ENCODE measurements around the gene OTX1.
A peak's percentile ranks its signal among the peaks of the same experiment; 100 is the strongest.

OTX1 gene

GRCh38 chr2:63035169-63035568, 15.5 kb upstream of the OTX1 start:
- Mint-ChIP-seq H3K27ac (no peak overlapping the region), H3K36me3 (ENCODE audit: low read depth) (no peaks in the 10 kb centered on the region), H3K27me3 (no peaks in the 10 kb centered on the region), H3K9me3 (no peaks in the 10 kb centered on the region), H3K4me1 (no peaks in the 10 kb centered on the region), H3K4me3 (no peak overlapping the region)
- ATAC-seq (no peak), DNase-seq (no peak)

- Mint-ChIP-seq H3K4me1 (no peaks in the 10 kb centered on the region), H3K27me3 (no peaks in the 10 kb centered on the region), H3K27ac (no peak overlapping the region), H3K36me3 (ENCODE audit: low read depth) (peaks cover 2% of the 10 kb centered on the region), H3K4me3 (no peak overlapping the region), H3K9me3 (no peaks in the 10 kb centered on the region)
- no peak for DNase-seq
- no peak for ATAC-seq
These were observed 15.0 kb upstream of the OTX1 start for GRCh38 chr2:63035660-63036059.

- DNase-seq (no peak), ATAC-seq (no peak)
- H3K9me3 Mint-ChIP-seq: no peaks in the 10 kb centered on the region
- H3K27ac Mint-ChIP-seq: no peak overlapping the region
- no peak overlapping the region for H3K4me3 Mint-ChIP-seq
- H3K36me3 Mint-ChIP-seq (ENCODE audit: low read depth): peaks cover 2% of the 10 kb centered on the region
- no peaks in the 10 kb centered on the region for H3K27me3 Mint-ChIP-seq
- no peaks in the 10 kb centered on the region for H3K4me1 Mint-ChIP-seq
These were observed 12.6 kb upstream of the OTX1 start for GRCh38 chr2:63038034-63038433.

- DNase-seq (no peak), ATAC-seq (no peak)
- Mint-ChIP-seq H3K9me3 (no peaks in the 10 kb centered on the region), H3K4me1 (no peaks in the 10 kb centered on the region), H3K27ac (no peak overlapping the region), H3K27me3 (peaks cover 14% of the 10 kb centered on the region), H3K4me3 (no peak overlapping the region), H3K36me3 (ENCODE audit: low read depth) (peaks cover 4% of the 10 kb centered on the region)
These were observed 10.0 kb upstream of the OTX1 start for GRCh38 chr2:63040586-63040985.

GRCh38 chr2:63041592-63041991, 9.0 kb upstream of the OTX1 start:
- H3K9me3 Mint-ChIP-seq: no peaks in the 10 kb centered on the region
- H3K36me3 Mint-ChIP-seq (ENCODE audit: low read depth): peaks cover 11% of the 10 kb centered on the region
- ATAC-seq: no peak
- peaks cover 24% of the 10 kb centered on the region for H3K27me3 Mint-ChIP-seq
- DNase-seq: no peak
- no peak overlapping the region for H3K4me3 Mint-ChIP-seq
- H3K27ac Mint-ChIP-seq: no peak overlapping the region
- peaks cover under 1% of the 10 kb centered on the region for H3K4me1 Mint-ChIP-seq

- H3K36me3 Mint-ChIP-seq (ENCODE audit: low read depth): peaks cover 11% of the 10 kb centered on the region
- H3K27ac Mint-ChIP-seq: no peak overlapping the region
- no peak for DNase-seq
- H3K27me3 Mint-ChIP-seq: peaks cover 53% of the 10 kb centered on the region
- peaks cover 26% of the 10 kb centered on the region for H3K4me1 Mint-ChIP-seq
- H3K9me3 Mint-ChIP-seq: no peaks in the 10 kb centered on the region
- ATAC-seq: no peak
- no peak overlapping the region for H3K4me3 Mint-ChIP-seq
These were observed 6.0 kb upstream of the OTX1 start for GRCh38 chr2:63044362-63045327.

GRCh38 chr2:63046552-63046951, 4.1 kb upstream of the OTX1 start:
- Mint-ChIP-seq H3K9me3 (no peaks in the 10 kb centered on the region), H3K4me3 (no peak overlapping the region), H3K4me1 (peaks cover 32% of the 10 kb centered on the region), H3K36me3 (ENCODE audit: low read depth) (peaks cover 10% of the 10 kb centered on the region), H3K27me3 (peaks cover 65% of the 10 kb centered on the region), H3K27ac (no peak overlapping the region)
- ATAC-seq: no peak
- no peak for DNase-seq

- peaks cover 67% of the 10 kb centered on the region for H3K27me3 Mint-ChIP-seq
- H3K4me3 Mint-ChIP-seq: peak overlapping the region; percentile 53
- no peak overlapping the region for H3K27ac Mint-ChIP-seq
- ATAC-seq (no peak), DNase-seq (no peak)
- H3K36me3 Mint-ChIP-seq (ENCODE audit: low read depth): peaks cover 10% of the 10 kb centered on the region
- no peaks in the 10 kb centered on the region for H3K9me3 Mint-ChIP-seq
- peaks cover 32% of the 10 kb centered on the region for H3K4me1 Mint-ChIP-seq
These were observed 3.7 kb upstream of the OTX1 start for GRCh38 chr2:63046961-63047320.

- Mint-ChIP-seq H3K4me3 (peak overlapping the region; percentile 53), H3K36me3 (ENCODE audit: low read depth) (peaks cover 10% of the 10 kb centered on the region), H3K27me3 (peaks cover 73% of the 10 kb centered on the region), H3K4me1 (peaks cover 37% of the 10 kb centered on the region), H3K9me3 (no peaks in the 10 kb centered on the region), H3K27ac (no peak overlapping the region)
- ATAC-seq: no peak
- DNase-seq: peak; percentile 24
These were observed 3.0 kb upstream of the OTX1 start for GRCh38 chr2:63047321-63048279.

- Mint-ChIP-seq H3K27ac (no peak overlapping the region), H3K4me3 (peak overlapping the region; percentile 82), H3K9me3 (no peaks in the 10 kb centered on the region), H3K36me3 (ENCODE audit: low read depth) (peaks cover 10% of the 10 kb centered on the region), H3K27me3 (peaks cover 80% of the 10 kb centered on the region), H3K4me1 (peaks cover 41% of the 10 kb centered on the region)
- DNase-seq (peak; percentile 10), ATAC-seq (no peak)
These were observed 2.1 kb upstream of the OTX1 start for GRCh38 chr2:63048367-63049171.

GRCh38 chr2:63049211-63049969, 1.2 kb upstream of the OTX1 start:
- H3K36me3 Mint-ChIP-seq (ENCODE audit: low read depth): peaks cover 10% of the 10 kb centered on the region
- no peak overlapping the region for H3K27ac Mint-ChIP-seq
- peak overlapping the region; percentile 82 for H3K4me3 Mint-ChIP-seq
- H3K27me3 Mint-ChIP-seq: peaks cover 83% of the 10 kb centered on the region
- ATAC-seq: no peak
- peak; percentile 12 for DNase-seq
- peaks cover 48% of the 10 kb centered on the region for H3K4me1 Mint-ChIP-seq
- no peaks in the 10 kb centered on the region for H3K9me3 Mint-ChIP-seq

GRCh38 chr2:63049970-63050333, 678 bp upstream of the OTX1 start:
- peak; percentile 13 for ATAC-seq
- H3K9me3 Mint-ChIP-seq: no peaks in the 10 kb centered on the region
- H3K27ac Mint-ChIP-seq: no peak overlapping the region
- H3K27me3 Mint-ChIP-seq: peaks cover 86% of the 10 kb centered on the region
- H3K36me3 Mint-ChIP-seq (ENCODE audit: low read depth): peaks cover 10% of the 10 kb centered on the region
- H3K4me1 Mint-ChIP-seq: peaks cover 54% of the 10 kb centered on the region
- peak; percentile 18 for DNase-seq
- peak overlapping the region; percentile 82 for H3K4me3 Mint-ChIP-seq

- DNase-seq (peak; percentile 2), ATAC-seq (no peak)
- Mint-ChIP-seq H3K4me1 (peaks cover 64% of the 10 kb centered on the region), H3K36me3 (ENCODE audit: low read depth) (peaks cover under 1% of the 10 kb centered on the region), H3K27me3 (peaks cover 87% of the 10 kb centered on the region), H3K4me3 (peak overlapping the region; percentile 75), H3K9me3 (no peaks in the 10 kb centered on the region), H3K27ac (no peak overlapping the region)
These were observed 588 bp downstream of the OTX1 start for GRCh38 chr2:63051042-63051794.

All from activated naive CD8-positive, alpha-beta T cell treated with anti-CD3 and anti-CD28 coated beads, Interleukin-2, amount 50 U/mL, for 24 hours (primary cell).